ENCODE results near the gene RGPD3. TPM values are rescaled to one million over a fixed set of nuclear protein-coding genes. Genes with fewer than 3 reads are reported as not detected.

The RGPD3 gene
- total RNA-seq, 1 donor from 2014 or later, result 0.25 TPM

DNA sequence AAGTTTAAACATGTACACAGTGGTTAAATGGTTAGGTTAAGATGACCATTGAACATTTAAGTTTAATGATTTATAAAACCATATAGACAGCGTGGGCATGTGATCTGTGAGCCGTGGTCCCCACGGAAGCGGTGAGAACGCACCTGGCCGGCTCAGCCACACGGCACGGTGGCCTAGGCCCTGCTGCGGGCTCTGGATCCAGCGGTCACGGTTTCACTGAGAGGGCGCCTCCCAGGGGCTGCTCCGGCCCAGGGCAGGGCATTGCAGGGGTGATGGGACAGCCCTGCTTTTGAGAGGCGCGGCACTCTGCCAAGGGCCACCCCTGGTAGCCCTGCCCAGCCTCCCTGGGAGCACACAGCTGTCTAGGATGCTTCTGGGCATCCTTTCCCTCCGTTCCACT lies 124.9 kb downstream of the RGPD3 start:
- Histone ChIP-seq H3K4me1 (no peaks in the 10 kb centered on the region), H3K36me3 (no peaks in the 10 kb centered on the region), H3K4me3 (no peak overlapping the region), H3K27ac (no peak overlapping the region), H3K9me3 (no peaks in the 10 kb centered on the region), H3K27me3 (no peaks in the 10 kb centered on the region)
- TF ChIP-seq POLR2AphosphoS5 (IDR thresholded peaks at IDR 0.05; ENCODE audit: insufficient read depth in 1 of 2, low read depth in 1 of 2), result no peak
- TF ChIP-seq, protein P1, sequence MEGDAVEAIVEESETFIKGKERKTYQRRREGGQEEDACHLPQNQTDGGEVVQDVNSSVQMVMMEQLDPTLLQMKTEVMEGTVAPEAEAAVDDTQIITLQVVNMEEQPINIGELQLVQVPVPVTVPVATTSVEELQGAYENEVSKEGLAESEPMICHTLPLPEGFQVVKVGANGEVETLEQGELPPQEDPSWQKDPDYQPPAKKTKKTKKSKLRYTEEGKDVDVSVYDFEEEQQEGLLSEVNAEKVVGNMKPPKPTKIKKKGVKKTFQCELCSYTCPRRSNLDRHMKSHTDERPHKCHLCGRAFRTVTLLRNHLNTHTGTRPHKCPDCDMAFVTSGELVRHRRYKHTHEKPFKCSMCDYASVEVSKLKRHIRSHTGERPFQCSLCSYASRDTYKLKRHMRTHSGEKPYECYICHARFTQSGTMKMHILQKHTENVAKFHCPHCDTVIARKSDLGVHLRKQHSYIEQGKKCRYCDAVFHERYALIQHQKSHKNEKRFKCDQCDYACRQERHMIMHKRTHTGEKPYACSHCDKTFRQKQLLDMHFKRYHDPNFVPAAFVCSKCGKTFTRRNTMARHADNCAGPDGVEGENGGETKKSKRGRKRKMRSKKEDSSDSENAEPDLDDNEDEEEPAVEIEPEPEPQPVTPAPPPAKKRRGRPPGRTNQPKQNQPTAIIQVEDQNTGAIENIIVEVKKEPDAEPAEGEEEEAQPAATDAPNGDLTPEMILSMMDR (IDR thresholded peaks at IDR 0.05), result no peak
- no peak for TF ChIP-seq POLR2A (IDR thresholded peaks at IDR 0.05)
- no peak for DNase-seq (ENCODE audit: extremely low spot score in 2 of 2)
- intact Hi-C loops (cut with DNase I), result no loop called here

DNA sequence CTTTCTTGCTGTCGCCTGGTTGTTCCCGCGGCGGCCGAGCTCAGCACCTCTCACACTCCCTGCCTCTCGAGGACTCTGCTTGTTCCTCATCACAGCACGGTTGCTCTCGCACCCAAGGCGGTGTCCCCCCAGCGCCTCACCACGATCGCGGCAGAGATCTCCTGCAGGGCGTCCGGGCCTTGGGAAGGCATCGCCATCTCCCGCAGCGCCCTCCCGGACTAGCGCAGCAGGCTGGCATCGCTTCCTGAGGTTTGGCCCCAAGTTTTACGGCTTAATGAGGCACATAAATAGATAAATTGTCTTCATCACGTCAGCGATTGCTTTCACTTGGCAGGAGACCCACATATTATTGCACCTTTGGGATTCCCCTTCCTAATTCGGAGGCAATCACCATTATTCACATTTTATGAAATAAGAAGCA lies 125.4 kb downstream of the RGPD3 start:
- no peak overlapping the region for H3K27ac ChIP-seq
- H3K4me1 ChIP-seq, result no peaks in the 10 kb centered on the region
- no peaks in the 10 kb centered on the region for H3K27me3 ChIP-seq
- intact Hi-C loops (cut with DNase I), result no loop called here
- H3K4me3 ChIP-seq, result no peak overlapping the region
- H3K9me3 ChIP-seq, result no peaks in the 10 kb centered on the region
- TF ChIP-seq, protein P1 (IDR thresholded peaks at IDR 0.05), result no peak
- no peak for TF ChIP-seq POLR2A (IDR thresholded peaks at IDR 0.05)
- no peak for TF ChIP-seq POLR2AphosphoS5 (IDR thresholded peaks at IDR 0.05; ENCODE audit: insufficient read depth in 1 of 2, low read depth in 1 of 2)
- no peak for DNase-seq (ENCODE audit: extremely low spot score in 2 of 2)
- H3K36me3 ChIP-seq, result no peaks in the 10 kb centered on the region

DNA sequence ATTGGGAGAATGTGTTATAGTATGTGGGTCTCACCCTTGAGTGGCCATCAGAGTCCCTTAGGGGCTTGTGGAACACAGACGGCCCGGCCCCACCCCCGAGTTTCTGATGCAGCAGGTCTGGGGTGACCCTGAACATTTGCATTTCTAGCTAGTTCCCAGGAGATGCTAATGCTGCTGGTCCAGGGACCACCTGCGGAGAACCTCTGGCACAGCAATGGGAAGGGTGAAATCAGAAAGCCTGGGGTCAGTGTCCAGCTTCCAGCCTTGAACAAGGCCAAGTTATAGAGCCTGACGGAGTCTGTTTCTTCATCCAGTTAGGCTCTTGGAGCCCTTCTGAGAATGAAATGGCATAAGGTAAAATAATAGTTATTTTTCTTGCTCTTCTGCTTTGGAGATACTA lies 126.5 kb downstream of the RGPD3 start:
- intact Hi-C loops (cut with DNase I), result no loop called here
- Histone ChIP-seq H3K9me3 (no peaks in the 10 kb centered on the region), H3K4me1 (no peaks in the 10 kb centered on the region), H3K4me3 (no peak overlapping the region), H3K27me3 (no peaks in the 10 kb centered on the region), H3K36me3 (no peaks in the 10 kb centered on the region), H3K27ac (no peak overlapping the region)
- no peak for TF ChIP-seq POLR2A (IDR thresholded peaks at IDR 0.05)
- TF ChIP-seq, protein P1 (IDR thresholded peaks at IDR 0.05), result no peak
- no peak for TF ChIP-seq POLR2AphosphoS5 (IDR thresholded peaks at IDR 0.05; ENCODE audit: insufficient read depth in 1 of 2, low read depth in 1 of 2)
- no peak for DNase-seq (ENCODE audit: extremely low spot score in 2 of 2)

Other genes starting within 250 kb of the RGPD3 start
- 0.74 TPM for gene CD8B2, start 19.0 kb upstream of the RGPD3 start, total RNA-seq

Data from vagina (tissue), 2 donors.